AG04449 (cell line): ENCODE measurements around the gene THYN1.

Experiments
- CTCF ChIA-PET: fragments of 350-600 bp; formaldehyde crosslinking; extraction: SDS; loops from one replicate; lab custom pipeline; 2021; ENCODE audit warnings: antibody characterized with exemption; lab: Yijun Ruan, JAX
- POLR2A ChIA-PET: fragments of 400-600, 350-600 bp; formaldehyde crosslinking; extraction: SDS; loops from one replicate; lab custom pipeline; 2020; ENCODE audit warnings: antibody characterized with exemption, inconsistent platforms; lab: Yijun Ruan, JAX
- DNase-seq: peaks from one replicate; pipeline ENCODE4 v3.0.0-alpha.2; 2010; ENCODE audit warnings: low read depth, low spot score
- H3K4me3 ChIP-seq: 2 replicates; pipeline ENCODE4 v1.5.1; 2011; ENCODE audit warnings: low read depth, mild to moderate bottlenecking, control low read depth, low read length
- TF ChIP-seq, protein P1 (sequence below): IDR thresholded peaks from one replicate; pipeline ENCODE4 v1.5.1; 2011; ENCODE audit warnings: mild to moderate bottlenecking, moderate library complexity, low read length, control low read depth, inconsistent platforms; ENCODE audit not compliant: insufficient read depth; ENCODE audit errors: missing control alignments

Gene THYN1

DNA sequence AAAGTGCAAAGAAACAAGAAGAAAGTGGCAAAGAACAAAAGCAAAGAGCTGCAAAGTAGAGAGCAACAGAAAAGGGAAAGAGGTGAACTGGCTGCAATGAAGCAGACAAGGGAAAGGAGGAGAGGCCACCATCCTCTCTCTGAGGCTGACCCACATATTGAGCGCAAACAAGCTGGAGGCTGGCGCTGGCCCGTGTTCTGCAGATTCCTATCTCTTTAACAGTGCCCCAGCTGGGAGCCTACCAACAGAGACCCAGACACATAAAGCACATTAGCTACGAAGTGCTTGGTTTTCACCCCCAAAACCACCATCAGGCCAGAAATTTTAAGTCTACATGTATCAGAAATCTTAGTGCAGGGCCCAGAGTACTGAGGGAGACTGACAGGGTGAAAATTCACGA, 47.0 kb downstream of the THYN1 start:
- TF ChIP-seq, protein P1, sequence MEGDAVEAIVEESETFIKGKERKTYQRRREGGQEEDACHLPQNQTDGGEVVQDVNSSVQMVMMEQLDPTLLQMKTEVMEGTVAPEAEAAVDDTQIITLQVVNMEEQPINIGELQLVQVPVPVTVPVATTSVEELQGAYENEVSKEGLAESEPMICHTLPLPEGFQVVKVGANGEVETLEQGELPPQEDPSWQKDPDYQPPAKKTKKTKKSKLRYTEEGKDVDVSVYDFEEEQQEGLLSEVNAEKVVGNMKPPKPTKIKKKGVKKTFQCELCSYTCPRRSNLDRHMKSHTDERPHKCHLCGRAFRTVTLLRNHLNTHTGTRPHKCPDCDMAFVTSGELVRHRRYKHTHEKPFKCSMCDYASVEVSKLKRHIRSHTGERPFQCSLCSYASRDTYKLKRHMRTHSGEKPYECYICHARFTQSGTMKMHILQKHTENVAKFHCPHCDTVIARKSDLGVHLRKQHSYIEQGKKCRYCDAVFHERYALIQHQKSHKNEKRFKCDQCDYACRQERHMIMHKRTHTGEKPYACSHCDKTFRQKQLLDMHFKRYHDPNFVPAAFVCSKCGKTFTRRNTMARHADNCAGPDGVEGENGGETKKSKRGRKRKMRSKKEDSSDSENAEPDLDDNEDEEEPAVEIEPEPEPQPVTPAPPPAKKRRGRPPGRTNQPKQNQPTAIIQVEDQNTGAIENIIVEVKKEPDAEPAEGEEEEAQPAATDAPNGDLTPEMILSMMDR: no peak
- ChIA-PET POLR2A (no interaction called here), CTCF (interaction anchor here (0.9 to 1.3 kb wide), 4 partner anchors 11 to 172 kb away, joined by 3 to 4 read pairs (median 4); partner anchors contain the start of gene VPS26B)
- no peak overlapping the region for H3K4me3 ChIP-seq
- DNase-seq: no peak

DNA sequence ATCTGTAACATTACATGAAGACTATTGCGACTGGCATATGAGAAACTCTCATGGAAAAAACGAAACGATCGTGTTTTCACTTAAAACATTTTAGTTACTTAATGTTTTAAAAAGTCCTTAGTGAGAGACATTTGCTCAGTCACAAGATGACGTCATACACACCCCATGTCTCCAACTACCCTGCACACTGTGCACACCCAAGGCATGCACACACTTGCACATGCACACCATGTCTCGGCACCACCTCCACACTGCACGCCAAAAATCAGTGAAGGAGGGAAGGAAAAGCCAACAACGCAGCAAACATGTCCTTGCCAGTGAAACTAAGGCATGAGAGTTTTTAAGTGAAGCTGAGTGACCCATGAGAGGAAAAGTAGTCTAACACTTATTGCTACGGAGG, 47.4 kb downstream of the THYN1 start:
- ChIA-PET POLR2A (no interaction called here), CTCF (interaction anchor here (0.9 to 1.3 kb wide), 6 partner anchors 11 to 283 kb away, joined by 3 to 4 read pairs (median 3); partner anchors contain the start of gene VPS26B)
- H3K4me3 ChIP-seq: no peak overlapping the region
- TF ChIP-seq, protein P1: no peak
- no peak for DNase-seq

DNA sequence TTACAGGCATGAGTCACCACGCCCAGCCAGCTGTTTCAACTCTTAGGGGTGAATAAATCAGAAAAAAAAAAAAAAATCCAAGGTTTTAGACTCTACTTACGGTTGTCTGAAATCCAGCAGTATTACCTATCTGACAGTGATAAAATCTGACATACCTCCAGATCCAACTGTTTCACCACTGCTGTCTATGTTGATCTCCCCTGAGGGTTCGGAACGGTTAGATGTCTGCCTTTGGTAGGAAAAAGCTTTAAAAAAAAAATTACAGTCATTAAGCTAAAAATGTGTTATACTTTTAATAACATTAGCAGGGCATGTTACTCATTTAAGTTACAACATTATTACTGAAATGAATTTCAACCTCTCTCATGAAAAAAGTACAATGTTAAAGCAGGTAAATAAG, 50.5 kb downstream of the THYN1 start:
- H3K4me3 ChIP-seq: no peak overlapping the region
- POLR2A ChIA-PET: interaction anchor here (0.7 kb wide), 1 partner anchor 39 kb away, joined by 3 read pairs; no protein-coding TSS in a partner anchor
- CTCF ChIA-PET: interaction anchor here (1.0 kb wide), 1 partner anchor 8 kb away, joined by 3 read pairs; no protein-coding TSS in a partner anchor
- TF ChIP-seq, protein P1: no peak
- no peak for DNase-seq

DNA sequence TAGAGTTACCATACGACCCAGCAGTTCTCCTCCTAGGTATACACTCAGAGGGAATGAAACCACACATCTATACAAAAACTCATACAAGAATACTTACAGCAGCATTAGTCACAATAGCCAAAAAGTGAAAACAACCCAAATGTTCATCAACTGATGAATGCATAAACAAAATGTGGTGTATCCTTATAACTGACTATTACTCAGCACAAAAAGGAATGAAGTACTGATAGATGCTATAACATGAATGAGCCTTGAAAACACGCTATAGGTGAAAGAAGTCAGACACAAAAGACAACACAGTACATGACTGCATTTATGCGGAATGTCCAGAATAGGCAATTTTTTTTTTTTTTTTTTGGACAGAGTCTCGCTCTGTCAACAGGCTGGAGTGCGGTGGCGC, 52.5 kb downstream of the THYN1 start:
- ChIA-PET POLR2A (no interaction called here), CTCF (interaction anchor here (1.4 to 3.5 kb wide), 2 partner anchors 8 to 150 kb away, joined by 6 to 22 read pairs; no protein-coding TSS in a partner anchor)
- no peak overlapping the region for H3K4me3 ChIP-seq
- TF ChIP-seq, protein P1: no peak
- DNase-seq: no peak

DNA sequence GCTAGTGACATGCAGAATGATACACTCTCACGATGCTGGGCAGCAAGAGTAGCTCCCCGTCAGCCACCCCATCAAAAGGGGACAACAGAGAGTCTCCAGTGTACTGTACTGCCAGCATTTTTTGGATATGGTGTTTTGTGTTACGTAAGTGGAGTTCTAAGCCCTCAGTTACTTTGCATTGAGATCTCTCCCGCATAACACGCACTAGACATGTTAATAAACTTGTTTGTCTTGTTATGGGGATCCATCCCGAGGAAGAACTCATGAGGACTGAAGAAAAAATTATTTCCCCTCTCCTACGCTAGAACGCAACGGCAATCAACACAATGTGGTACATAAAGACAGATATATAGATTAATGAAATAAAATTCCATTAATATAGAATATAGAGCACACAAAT, 53.6 kb downstream of the THYN1 start:
- CTCF ChIA-PET: interaction anchor here (1.4 to 3.5 kb wide), 3 partner anchors 9 to 149 kb away, joined by 5 to 22 read pairs (median 6); no protein-coding TSS in a partner anchor
- POLR2A ChIA-PET: no interaction called here
- TF ChIP-seq, protein P1: no peak
- no peak overlapping the region for H3K4me3 ChIP-seq
- DNase-seq: no peak
